ENCODE results near the gene WNT1. TPM values are rescaled to one million over a fixed set of nuclear protein-coding genes. Genes with fewer than 3 reads are reported as not detected.
A peak's percentile ranks its signal among the peaks of the same experiment; 100 is the strongest.

WNT1 gene
- total RNA-seq, 1 experiment from 2014 or later, result not detected

DNA sequence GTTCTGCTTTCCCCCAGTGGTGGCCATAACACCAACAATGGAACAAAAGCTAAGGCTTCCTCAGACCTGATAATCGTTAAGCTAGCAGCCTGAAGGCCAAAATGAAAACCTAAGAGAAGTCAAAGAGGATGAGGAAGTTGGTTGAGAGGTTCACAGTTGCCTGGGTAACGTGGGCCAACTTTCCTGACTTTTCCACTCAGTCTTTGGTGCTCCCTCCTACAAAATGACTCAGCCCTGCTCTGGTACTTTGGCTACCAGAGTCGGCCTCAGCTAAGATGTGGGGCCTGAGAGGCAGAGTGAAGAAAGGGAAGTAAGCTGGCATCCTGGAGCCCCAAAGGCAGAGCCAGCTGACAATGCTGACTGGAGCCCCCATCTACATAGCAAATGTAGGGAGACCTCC, 37.9 kb upstream of the WNT1 start:
- H2AFZ ChIP-seq (ENCODE audit: low read length), result no peak overlapping the region
- peaks cover 15% of the 10 kb centered on the region for H3K79me1 ChIP-seq (ENCODE audit: insufficient read depth, low read depth, low read length, poor library complexity, severe bottlenecking)
- Mint-ChIP-seq H3K36me3 (ENCODE audit: insufficient read depth in 1 of 3, low read depth in 3 of 3) (peaks cover 18 to 68% (median 57%) of the 10 kb centered on the region in 3 experiments), H3K4me3 (no peak overlapping the region; a peak in 1 of 5 replicates), H3K27ac (0 out of 7 replicates have a peak overlapping the region, but pooled peaks of 1 of the 3 experiments have one; percentile 19), H3K27me3 (ENCODE audit: low read depth) (no peaks in the 10 kb centered on the region), H3K9me3 (no peaks in the 10 kb centered on the region), H3K4me1 (peaks cover 0 to 2% of the 10 kb centered on the region in 2 experiments; a peak in 2 of 4 replicates)
- H2BK12ac ChIP-seq (ENCODE audit: insufficient read length, low read depth, low read length), result no peak overlapping the region
- H3K9ac ChIP-seq (ENCODE audit: extremely low read depth, insufficient read length, low read length), result no peak overlapping the region
- no peak overlapping the region for H4K91ac ChIP-seq (ENCODE audit: insufficient read length, low read depth, low read length)
- no peak overlapping the region for H3K18ac ChIP-seq (ENCODE audit: insufficient read length, low read depth, low read length)
- no peak overlapping the region for H2BK5ac ChIP-seq (ENCODE audit: insufficient read length, low read length)
- no peak overlapping the region for H2BK15ac ChIP-seq (ENCODE audit: low read depth, low read length)
- H2BK120ac ChIP-seq (ENCODE audit: low read depth, low read length, poor library complexity, severe bottlenecking), result no peak overlapping the region
- no peak overlapping the region for H3K4ac ChIP-seq (ENCODE audit: low read depth, low read length)
- TF ChIP-seq CTCF (conservative IDR thresholded peaks at IDR 0.05), result no peak
- no peak overlapping the region for H3T11ph ChIP-seq (ENCODE audit: low read length)
- no peak overlapping the region for H3K14ac ChIP-seq (ENCODE audit: insufficient read depth, low read length)
- H3K4me2 ChIP-seq (ENCODE audit: insufficient read depth, insufficient read length, low read length), result no peak overlapping the region
- no peaks in the 10 kb centered on the region for H3K27me3 ChIP-seq (ENCODE audit: insufficient read depth, low read length)
- no peak overlapping the region for H2AK5ac ChIP-seq (ENCODE audit: insufficient read length, low read length)
- H3K23me2 ChIP-seq (ENCODE audit: insufficient read length, low read depth, low read length, poor library complexity, severe bottlenecking), result no peaks in the 10 kb centered on the region
- no peak for DNase-seq
- no peaks in the 10 kb centered on the region for H3K9me3 ChIP-seq (ENCODE audit: control insufficient read depth, low read depth, low read length)
- WGBS (ENCODE audit: extremely low coverage, insufficient read length, low lambda C conversion rate), result no CpG with 5 or more reads among the region's 3 CpGs
- H2BK20ac ChIP-seq (ENCODE audit: low read depth, low read length, poor library complexity, severe bottlenecking), result no peak overlapping the region
- H4K5ac ChIP-seq (ENCODE audit: insufficient read length, low read depth, low read length), result no peak overlapping the region
- no peak overlapping the region for H3K56ac ChIP-seq (ENCODE audit: insufficient read length, low read depth, low read length)
- H3K79me2 ChIP-seq (ENCODE audit: insufficient read depth, low read length), result peaks cover 13% of the 10 kb centered on the region; the same call in 1 of the 2 replicates
- no peaks in the 10 kb centered on the region for H3K4me1 ChIP-seq (ENCODE audit: insufficient read depth, low read length)
- H3K23ac ChIP-seq (ENCODE audit: insufficient read length, low read depth, low read length), result no peak overlapping the region
- no peak overlapping the region for H4K8ac ChIP-seq (replicated peaks; ENCODE audit: insufficient read length, low read depth, low read length)
- no peak overlapping the region for H3K27ac ChIP-seq (ENCODE audit: insufficient read length, low read depth, low read length)
- H4K20me1 ChIP-seq (ENCODE audit: control insufficient read depth, insufficient read depth, insufficient read length), result no peaks in the 10 kb centered on the region

All from H9 (cell line).